Measurements from ENCODE around the gene IL1RN.
"Not testable (repeated sequence)": the region's sequence is repeated elsewhere in the genome, so short reads cannot be mapped to it uniquely, and the experiment has no call there.

Gene IL1RN, protein sequence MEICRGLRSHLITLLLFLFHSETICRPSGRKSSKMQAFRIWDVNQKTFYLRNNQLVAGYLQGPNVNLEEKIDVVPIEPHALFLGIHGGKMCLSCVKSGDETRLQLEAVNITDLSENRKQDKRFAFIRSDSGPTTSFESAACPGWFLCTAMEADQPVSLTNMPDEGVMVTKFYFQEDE

DNA sequence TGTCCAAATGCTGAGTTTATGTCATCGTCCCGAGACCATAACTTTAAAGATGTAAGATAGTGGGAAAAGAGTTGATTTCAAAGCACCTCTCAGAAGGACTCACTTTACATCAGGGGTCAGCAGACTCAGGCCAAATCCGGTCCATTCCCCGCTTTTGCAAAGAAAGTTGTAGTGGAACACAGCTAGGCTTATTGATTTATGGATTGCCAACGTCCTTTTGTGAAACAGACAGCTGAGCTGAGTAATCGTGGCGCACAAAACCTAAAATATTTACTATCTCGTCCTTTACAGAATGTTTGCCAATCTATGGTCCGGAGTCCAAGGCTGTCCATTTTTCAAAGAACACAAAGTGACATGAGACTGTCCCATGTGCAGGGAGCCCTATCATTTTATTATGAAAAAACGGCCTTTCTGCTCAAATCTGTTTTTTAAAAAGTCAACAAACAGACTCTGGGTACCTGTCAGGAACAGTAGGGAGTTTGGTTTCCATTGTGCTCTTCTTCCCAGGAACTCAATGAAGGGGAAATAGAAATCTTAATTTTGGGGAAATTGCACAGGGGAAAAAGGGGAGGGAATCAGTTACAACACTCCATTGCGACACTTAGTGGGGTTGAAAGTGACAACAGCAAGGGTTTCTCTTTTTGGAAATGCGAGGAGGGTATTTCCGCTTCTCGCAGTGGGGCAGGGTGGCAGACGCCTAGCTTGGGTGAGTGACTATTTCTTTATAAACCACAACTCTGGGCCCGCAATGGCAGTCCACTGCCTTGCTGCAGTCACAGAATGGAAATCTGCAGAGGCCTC, at the start of gene IL1RN:
IL1RN (plus strand) TSS at position 754 of the 801 bp plus-strand sequence; CDS start at position 781, 27 bp downstream.
- DNase-seq = peak in 2 of 51 donors; percentile 11 to 13

DNA sequence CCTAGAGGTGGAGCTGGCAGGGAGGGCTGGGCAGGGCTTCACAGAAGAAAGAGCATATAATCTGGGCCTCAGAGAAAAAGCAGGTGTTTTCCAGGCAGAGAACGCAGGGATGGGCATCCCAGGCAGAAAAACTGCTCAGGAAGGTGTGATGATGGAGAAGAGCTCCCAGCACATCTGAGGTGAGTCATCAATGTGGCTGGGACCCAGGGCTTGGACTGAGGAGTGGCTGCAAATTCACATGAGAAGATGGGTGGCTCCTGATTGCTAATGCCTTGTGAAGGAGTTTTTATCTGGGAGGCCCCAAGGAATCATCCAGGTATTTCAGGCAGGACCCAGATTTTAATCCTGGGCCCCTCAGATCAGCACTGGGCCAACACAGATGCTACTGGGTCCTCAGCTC, 49.5 kb upstream of the IL1RN start:
- DNase-seq = peak in 1 of 51 donors; percentile 13

DNA sequence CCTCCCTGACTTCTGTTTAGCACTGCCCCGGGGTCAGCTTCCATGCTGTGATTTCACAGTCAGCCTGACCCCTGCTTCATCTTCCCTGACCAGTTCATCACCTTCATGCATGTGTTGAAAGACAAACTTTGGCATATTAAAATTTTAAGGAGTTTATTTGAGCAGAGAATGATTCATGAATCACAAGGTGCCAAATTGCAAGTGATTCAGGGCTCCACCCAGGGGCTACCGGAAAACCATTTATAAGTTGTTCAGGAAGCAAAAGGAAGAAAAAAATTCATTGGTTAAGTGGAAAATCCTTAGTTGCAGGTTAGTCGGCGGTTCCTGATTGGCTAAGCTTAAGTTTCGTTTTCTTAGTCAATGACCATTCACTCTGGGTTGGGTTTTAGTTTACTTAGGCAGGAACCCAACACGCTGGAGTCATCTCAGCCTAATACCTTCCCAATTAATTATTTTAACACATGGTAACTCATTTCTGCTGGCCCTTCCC, 49.0 kb upstream of the IL1RN start:
- no peak for DNase-seq

DNA sequence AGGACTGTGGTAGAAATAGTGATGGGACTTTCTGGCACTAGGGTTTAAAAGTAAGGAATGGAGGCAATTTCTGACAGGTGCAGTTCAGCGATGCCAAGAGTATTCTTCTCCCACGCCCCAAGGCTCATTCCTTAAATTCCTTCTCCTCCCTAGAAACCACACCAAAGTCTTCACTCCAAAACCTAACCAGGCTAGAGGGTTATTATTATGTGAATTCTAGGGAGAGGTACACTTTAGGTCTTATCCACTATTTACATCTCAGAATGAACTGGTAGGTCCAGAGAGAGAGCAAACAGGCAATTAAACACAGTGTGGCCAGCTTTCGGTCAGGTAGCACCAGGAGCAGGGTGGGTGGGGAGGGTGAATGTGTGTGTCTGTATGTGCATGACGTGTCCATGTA, 48.3 kb upstream of the IL1RN start:
- no peak for DNase-seq

GRCh38 chr2:113080134-113080533, 47.3 kb upstream of the IL1RN start:
- DNase-seq = peak in 5 of 51 donors; percentile 1 to 4 (median 2)

GRCh38 chr2:113081488-113082210, 45.7 kb upstream of the IL1RN start:
- no peak for DNase-seq

GRCh38 chr2:113083296-113083695, 44.1 kb upstream of the IL1RN start:
- DNase-seq = no peak

- no peak for DNase-seq
Measured at GRCh38 chr2:113084249-113085000, 43.0 kb upstream of the IL1RN start.

- no peak for DNase-seq
Measured at GRCh38 chr2:113085542-113085941, 41.9 kb upstream of the IL1RN start.

GRCh38 chr2:113088213-113088992, 39.0 kb upstream of the IL1RN start:
- no peak for DNase-seq

DNA sequence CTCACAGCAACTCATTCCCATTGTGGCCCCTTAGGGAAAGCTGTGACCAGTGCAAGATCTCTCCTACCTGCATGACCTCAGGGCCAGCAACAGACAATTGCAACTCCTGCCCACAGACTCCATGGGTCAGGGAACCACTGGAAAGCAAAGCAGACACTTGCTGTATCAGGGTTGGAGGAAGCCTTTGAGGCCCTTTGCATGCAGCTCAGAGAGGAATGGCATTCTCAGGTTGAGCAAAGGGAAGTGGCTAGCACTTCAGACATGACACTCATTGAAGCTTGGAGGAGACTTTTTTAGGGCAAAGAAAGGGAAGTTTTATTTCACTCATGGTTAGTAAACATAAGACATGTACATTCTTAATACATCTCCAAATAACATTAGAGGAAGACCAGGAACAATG, 37.5 kb upstream of the IL1RN start:
- DNase-seq = no peak

DNA sequence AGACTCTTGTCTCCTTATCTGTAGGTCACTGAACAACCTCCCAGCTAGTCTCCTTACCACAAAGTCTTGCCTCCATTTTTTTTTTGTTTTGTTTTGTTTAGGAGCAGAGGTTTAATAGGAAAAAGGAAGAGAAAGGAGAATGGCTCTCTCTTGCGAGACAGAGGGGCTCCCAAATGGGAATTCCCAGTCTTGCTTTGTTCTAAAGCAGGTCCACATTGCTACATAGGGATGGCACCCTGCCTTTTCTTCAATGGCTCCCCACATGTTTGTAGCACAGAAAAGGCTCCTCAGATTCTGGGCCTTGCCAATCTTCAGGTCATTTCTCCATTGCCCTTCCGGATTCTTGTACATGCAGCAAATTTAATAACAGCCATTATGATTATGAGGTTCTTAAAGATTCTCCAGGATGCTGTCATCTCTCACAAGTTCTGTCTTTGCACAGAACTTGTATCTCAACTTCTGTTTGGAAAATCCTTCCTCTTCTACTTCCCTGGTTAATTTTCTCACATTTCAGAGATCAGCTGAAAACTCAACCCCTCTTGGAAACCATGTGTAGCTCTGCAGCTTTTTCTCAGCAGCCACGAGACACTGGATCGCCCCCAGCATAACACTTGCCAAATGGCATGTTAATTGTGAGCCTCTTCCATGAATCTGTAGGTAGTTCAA, 36.0 kb upstream of the IL1RN start:
- DNase-seq = no peak

- DNase-seq = no peak
Measured at GRCh38 chr2:113092864-113093612, 34.4 kb upstream of the IL1RN start.

GRCh38 chr2:113093613-113093977, 33.8 kb upstream of the IL1RN start:
- no peak for DNase-seq

- DNase-seq = not testable (repeated sequence)
Measured at GRCh38 chr2:113096306-113096705, 31.1 kb upstream of the IL1RN start.

- not testable (repeated sequence) for DNase-seq
Measured at GRCh38 chr2:113096842-113097618, 30.4 kb upstream of the IL1RN start.

DNA sequence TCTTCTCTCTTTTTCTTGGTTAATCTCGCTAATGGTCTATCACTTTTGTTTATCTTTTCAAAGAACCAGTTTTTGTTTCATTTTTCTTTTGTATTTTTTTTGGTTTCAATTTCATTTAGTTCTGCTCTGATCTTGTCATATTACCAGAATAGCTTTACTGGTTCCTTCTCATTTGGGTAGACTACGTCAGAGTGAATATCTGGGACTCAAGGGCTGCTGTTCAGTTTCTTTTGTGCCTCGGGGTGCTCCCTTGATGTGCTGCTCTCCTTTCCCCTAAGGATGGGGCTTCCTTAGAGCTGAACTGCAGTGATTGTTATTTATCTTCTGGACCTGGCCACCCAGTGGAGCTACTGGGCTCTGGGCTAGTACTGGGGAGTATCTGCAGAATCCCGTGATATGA, 29.4 kb upstream of the IL1RN start:
- DNase-seq = no peak

DNA sequence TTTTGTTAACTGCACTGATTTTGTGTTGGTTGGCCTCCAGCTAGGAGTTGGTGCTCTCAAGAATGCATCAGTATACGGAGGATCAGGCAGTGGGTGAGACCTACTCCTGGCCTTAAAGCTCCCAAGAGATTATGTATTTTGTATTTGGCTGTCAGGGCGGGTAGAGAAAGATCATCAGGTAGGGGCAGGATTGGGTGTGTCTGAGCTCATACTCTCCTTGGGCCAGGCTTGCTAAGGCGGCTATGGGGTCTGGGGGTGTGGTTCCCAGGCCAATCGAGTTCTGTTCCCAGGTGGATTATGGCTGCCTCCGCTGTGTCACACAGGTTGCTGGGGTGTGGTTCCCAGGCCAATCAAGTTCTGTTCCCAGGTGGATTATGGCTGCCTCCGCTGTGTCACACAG, 28.9 kb upstream of the IL1RN start:
- no peak for DNase-seq

- no peak for DNase-seq
Measured at GRCh38 chr2:113102133-113102532, 25.3 kb upstream of the IL1RN start.

Measured in hypothalamus (tissue), 51 donors.